BLaER1 (cell line): Measurements from ENCODE around the gene ARL14.

Source experiments
- H3K27ac ChIP-seq: shearing (Covaris generic); formaldehyde crosslinking; 2 replicates; pipeline ENCODE4 v1.8.1; 2022
- H3K27me3 ChIP-seq: shearing (Covaris generic); formaldehyde crosslinking; 2 replicates; pipeline ENCODE4 v1.8.1; 2022
- H3K36me3 ChIP-seq: shearing (Covaris generic); formaldehyde crosslinking; 2 replicates; pipeline ENCODE4 v1.8.1; 2022
- H3K4me1 ChIP-seq: shearing (Covaris generic); formaldehyde crosslinking; 2 replicates; pipeline ENCODE4 v1.8.1; 2022
- H3K4me2 ChIP-seq: shearing (Covaris generic); formaldehyde crosslinking; 2 replicates; pipeline ENCODE4 v1.8.1; 2022
- H3K4me3 ChIP-seq: shearing (Covaris generic); formaldehyde crosslinking; 2 replicates; pipeline ENCODE4 v1.8.1; 2022
- H3K9ac ChIP-seq: shearing (Covaris generic); formaldehyde crosslinking; 2 replicates; pipeline ENCODE4 v1.8.1; 2022
- H3K9me3 ChIP-seq: shearing (Covaris generic); formaldehyde crosslinking; 2 replicates; pipeline ENCODE4 v1.8.1; 2022
- H4K20me1 ChIP-seq: shearing (Covaris generic); formaldehyde crosslinking; 2 replicates; pipeline ENCODE4 v1.8.1; 2022
- Cebpa-rat ChIP-seq: shearing (Covaris generic); IDR thresholded peaks from 2 replicates; pipeline ENCODE4 v1.8.1; 2022

The ARL14 gene

DNA sequence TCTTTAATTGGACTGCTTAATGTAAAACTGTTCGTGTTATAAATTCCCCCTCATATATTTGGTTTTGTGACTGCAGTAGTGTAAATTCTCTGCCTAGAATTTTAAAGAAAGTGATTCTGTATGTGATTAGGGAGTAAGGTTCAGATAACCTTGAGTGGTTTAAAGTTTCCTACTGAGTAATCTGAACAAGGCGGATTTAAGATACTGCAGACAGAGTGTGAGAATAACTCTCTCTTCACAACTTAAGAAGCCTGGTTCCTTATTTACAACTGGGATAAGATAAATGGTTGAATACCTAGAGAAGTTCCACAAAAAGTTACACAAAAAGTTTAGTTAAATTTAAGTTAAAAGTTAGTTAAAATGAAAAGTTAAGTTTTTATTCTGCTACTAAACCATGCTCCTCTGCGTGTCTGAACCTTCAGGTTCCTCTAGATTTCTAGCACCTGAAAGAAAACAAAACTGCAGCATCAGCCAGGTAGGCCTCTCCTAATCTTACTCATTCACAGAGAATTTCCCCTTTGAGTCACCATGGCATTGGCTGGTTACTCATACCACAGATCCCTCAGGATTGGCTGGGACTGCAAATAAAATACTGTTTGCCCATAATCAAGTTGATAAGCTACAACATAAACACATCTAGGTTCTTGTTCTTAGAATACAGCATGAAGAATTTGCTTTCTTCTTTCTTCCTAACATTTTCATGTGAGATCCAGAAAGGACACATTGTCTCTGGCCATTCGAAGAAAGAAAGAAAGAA lies at the start of gene ARL14:
ARL14 (plus strand) TSS at position 614 of the 757 bp plus-strand sequence. CDS start 187 bp downstream, outside the sequence.
- no peak within 1 kb of the TSS for H3K4me2 ChIP-seq
- H3K9me3 ChIP-seq: no peaks in the 10 kb centered on the region
- H3K27ac ChIP-seq: no peak within 1 kb of the TSS
- no peak for TF ChIP-seq Cebpa-rat
- no peak within 1 kb of the TSS for H3K4me3 ChIP-seq
- H3K9ac ChIP-seq: no peak within 1 kb of the TSS
- no peaks in the 10 kb centered on the region for H4K20me1 ChIP-seq
- H3K27me3 ChIP-seq: no peaks in the 10 kb centered on the region
- no peaks in the 10 kb centered on the region for H3K36me3 ChIP-seq
- H3K4me1 ChIP-seq: no peaks in the 10 kb centered on the region

DNA sequence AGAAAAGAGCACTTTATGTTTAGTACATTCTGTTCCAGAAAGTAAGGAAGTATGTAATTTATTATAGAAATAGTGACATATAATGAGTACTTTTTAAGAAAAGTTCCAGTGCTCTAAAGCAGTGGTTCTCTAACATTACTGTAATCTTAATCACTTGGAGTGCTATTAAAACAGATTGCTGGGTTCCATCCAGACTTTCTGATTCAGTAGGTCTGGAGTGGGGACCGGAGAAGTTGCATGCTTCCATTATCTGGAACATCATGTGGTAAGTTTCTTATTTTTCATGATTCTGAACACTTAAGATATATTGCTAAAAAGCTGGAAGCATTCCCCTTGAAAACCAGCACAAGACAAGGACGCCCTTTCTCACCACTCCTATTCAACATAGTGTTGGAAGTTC lies 47.5 kb upstream of the ARL14 start:
- Histone ChIP-seq H3K27me3 (no peaks in the 10 kb centered on the region), H3K4me1 (no peaks in the 10 kb centered on the region), H3K9ac (no peak overlapping the region), H3K4me2 (no peak overlapping the region), H3K27ac (no peak overlapping the region), H3K36me3 (no peaks in the 10 kb centered on the region), H4K20me1 (no peaks in the 10 kb centered on the region), H3K4me3 (no peak overlapping the region), H3K9me3 (no peaks in the 10 kb centered on the region)
- no peak for TF ChIP-seq Cebpa-rat

DNA sequence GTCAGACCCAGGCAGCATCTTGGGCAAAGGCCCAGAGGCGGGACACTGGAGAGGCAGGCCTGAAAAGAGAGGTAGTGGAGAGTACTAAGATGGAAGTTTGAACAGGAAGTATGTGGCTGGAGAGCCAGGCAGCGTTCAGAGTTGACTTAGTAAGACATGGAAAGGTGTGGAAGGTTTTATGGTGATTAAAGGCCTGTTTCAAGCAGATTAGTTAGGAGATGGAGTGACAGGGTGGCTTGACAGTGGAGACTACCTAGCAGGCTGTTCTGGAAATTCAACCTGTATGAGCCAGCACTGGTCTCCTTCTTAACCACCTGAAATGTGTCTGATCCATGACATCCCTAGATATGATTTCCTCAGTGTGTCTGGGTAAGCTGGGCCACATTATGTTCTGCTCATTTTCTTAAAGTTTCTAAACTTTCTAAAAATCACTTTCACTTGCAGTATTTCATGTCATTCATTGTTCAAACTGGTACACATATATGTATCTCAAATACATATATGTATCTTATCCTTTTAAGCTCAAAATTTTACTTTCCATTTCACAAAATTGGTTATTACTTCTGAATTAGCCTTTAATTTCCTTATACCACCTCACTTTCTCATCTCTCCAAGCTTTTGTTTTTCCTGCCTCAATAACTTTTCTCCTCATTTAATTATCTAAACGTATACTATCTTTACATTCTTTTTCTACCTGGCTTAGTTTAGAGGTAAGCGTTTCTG lies 43.4 kb upstream of the ARL14 start:
- no peak for TF ChIP-seq Cebpa-rat
- no peak overlapping the region for H3K4me3 ChIP-seq
- H3K9me3 ChIP-seq: no peaks in the 10 kb centered on the region
- no peaks in the 10 kb centered on the region for H3K4me1 ChIP-seq
- no peak overlapping the region for H3K4me2 ChIP-seq
- H4K20me1 ChIP-seq: no peaks in the 10 kb centered on the region
- no peak overlapping the region for H3K9ac ChIP-seq
- no peaks in the 10 kb centered on the region for H3K36me3 ChIP-seq
- no peaks in the 10 kb centered on the region for H3K27me3 ChIP-seq
- H3K27ac ChIP-seq: no peak overlapping the region

DNA sequence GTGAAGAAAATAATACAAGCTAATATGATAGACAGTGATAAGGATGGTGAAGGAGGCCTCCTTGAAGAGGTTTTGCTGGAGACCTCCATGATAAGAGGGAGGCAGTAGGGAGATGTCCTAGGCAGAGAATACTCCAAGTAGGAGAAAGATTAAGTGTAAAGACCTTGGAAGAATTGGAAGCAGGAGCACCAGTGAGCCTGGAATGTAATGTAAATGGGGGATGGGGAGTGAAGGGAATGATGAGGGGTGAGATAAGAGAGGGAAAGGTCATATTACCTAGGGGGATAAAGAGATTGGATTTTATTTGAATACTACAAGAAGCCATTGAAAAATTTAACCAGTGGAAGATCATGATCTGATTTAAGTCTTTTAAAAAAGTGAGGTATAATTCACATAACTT lies 41.7 kb upstream of the ARL14 start:
- Histone ChIP-seq H3K36me3 (no peaks in the 10 kb centered on the region), H3K27me3 (no peaks in the 10 kb centered on the region), H3K4me2 (no peak overlapping the region), H4K20me1 (no peaks in the 10 kb centered on the region), H3K4me3 (no peak overlapping the region), H3K9ac (no peak overlapping the region), H3K27ac (no peak overlapping the region), H3K9me3 (no peaks in the 10 kb centered on the region), H3K4me1 (no peaks in the 10 kb centered on the region)
- no peak for TF ChIP-seq Cebpa-rat

DNA sequence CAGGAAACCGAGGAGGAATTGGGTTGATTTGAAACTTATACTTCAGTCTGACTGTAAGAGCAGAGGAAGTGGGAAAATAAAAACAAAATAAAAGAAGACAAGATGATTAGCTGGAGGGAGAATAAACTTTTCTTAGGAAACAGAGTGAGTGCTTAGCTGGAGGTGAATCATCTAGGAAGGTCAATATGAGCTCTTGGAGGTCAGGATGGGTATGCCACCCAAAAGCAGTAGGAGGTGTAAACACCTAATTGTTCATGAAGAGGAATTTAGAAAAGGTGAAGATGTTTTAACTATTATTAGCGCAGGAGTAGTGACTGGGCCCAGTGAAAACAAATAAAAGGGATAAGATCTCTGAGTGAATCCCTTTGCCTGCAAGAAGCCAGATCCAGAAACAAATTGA lies 39.9 kb upstream of the ARL14 start:
- Histone ChIP-seq H4K20me1 (no peaks in the 10 kb centered on the region), H3K4me1 (no peaks in the 10 kb centered on the region), H3K9ac (no peak overlapping the region), H3K4me3 (no peak overlapping the region), H3K27ac (no peak overlapping the region), H3K27me3 (no peaks in the 10 kb centered on the region), H3K4me2 (no peak overlapping the region), H3K9me3 (no peaks in the 10 kb centered on the region), H3K36me3 (no peaks in the 10 kb centered on the region)
- TF ChIP-seq Cebpa-rat: no peak

DNA sequence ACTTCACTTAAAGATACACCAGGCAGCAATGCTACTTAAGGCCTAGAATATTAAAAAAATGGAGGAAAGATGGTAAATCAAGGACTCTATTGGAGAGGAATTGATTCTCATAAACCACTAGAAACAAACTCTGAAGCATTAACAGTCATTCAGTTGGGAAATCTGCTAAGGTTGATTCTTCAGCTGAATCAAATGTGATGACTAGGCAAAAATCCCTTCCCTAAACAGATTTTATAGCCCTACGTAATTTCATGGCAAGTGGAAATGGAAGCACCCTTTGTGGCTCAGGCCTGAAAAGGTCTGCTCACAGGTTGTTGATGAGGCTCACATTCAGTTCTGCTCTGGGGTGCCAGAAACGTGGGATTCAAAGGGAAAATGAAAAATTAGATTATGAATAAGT lies 38.8 kb upstream of the ARL14 start:
- no peak overlapping the region for H3K9ac ChIP-seq
- H3K4me2 ChIP-seq: no peak overlapping the region
- H3K36me3 ChIP-seq: no peaks in the 10 kb centered on the region
- H3K27me3 ChIP-seq: no peaks in the 10 kb centered on the region
- no peaks in the 10 kb centered on the region for H3K9me3 ChIP-seq
- H4K20me1 ChIP-seq: no peaks in the 10 kb centered on the region
- no peak overlapping the region for H3K27ac ChIP-seq
- no peak for TF ChIP-seq Cebpa-rat
- H3K4me3 ChIP-seq: no peak overlapping the region
- no peaks in the 10 kb centered on the region for H3K4me1 ChIP-seq

DNA sequence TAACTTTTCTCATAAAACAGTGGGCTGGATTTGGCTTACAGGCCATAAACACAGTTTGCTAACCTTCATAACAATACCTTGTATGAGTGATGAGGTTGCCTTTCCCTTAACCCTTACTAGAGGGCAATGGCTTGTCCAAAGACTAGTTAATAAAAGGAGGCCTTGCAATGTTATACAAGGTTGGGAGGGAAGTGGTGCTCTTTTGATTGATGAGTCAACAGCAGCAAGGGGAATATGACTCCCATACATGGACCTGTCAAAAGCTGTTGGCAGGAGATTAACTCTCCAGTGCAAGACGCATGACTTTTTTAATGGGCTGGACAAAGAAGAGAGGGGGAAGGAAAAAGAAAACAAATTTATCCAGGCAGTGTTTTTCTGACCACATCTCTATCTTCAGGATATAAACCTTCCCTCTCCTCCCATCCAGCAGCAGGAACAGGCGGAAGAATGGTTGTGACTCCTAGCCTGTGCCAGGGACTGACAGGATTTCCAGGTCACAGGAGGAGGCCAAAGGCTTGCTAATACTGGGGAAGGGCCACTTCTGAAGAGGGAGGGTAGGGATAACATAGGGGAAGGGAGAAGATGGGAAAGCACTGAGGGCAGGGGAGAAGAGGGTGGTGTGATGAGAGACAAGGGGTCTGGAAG lies 35.2 kb upstream of the ARL14 start:
- Histone ChIP-seq H4K20me1 (no peaks in the 10 kb centered on the region), H3K27me3 (no peaks in the 10 kb centered on the region), H3K4me3 (no peak overlapping the region), H3K4me1 (no peaks in the 10 kb centered on the region), H3K27ac (no peak overlapping the region), H3K9me3 (no peaks in the 10 kb centered on the region), H3K4me2 (no peak overlapping the region), H3K36me3 (no peaks in the 10 kb centered on the region), H3K9ac (no peak overlapping the region)
- no peak for TF ChIP-seq Cebpa-rat

DNA sequence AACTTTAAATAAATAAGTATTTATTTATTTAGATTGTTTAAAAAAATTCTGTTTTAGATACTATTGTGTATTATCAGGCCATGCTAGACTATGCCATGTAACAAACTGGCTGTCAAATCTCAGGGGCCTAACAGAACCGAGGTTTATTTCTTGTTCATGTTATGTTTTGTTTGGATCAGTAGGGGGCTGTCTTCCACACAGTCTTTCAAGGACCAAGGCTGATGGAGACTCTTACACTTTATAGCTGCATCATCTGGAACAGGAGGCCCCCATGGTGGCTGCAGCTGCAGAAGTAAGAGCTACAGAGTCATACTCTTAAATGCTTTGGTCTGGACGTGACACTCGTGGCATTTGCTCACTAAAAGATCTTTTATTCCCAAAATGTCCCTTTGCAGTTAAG lies 33.0 kb upstream of the ARL14 start:
- Histone ChIP-seq H3K36me3 (no peaks in the 10 kb centered on the region), H3K4me3 (no peak overlapping the region), H3K4me2 (no peak overlapping the region), H3K4me1 (no peaks in the 10 kb centered on the region), H3K9me3 (no peaks in the 10 kb centered on the region), H3K9ac (no peak overlapping the region), H3K27ac (no peak overlapping the region), H4K20me1 (no peaks in the 10 kb centered on the region), H3K27me3 (no peaks in the 10 kb centered on the region)
- TF ChIP-seq Cebpa-rat: no peak

DNA sequence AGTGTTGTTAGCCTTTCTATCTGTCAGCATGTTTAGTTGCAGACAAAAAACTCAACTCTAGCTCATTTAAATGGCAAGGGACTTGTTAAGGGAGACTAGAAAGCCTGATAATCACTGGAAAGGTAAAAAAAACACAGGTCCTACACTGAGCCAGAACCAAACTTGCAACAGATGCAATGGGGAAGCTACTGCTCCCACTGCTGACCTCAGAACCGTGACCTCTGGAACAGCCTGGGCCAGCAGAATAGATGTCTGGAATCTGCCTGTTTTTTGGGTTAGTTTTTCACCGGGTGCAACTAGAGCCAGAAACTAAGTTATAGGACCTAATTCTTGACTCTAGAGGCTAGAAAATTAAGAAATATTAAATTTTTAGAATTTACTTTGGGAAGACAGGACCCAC lies 32.5 kb upstream of the ARL14 start:
- no peak for TF ChIP-seq Cebpa-rat

DNA sequence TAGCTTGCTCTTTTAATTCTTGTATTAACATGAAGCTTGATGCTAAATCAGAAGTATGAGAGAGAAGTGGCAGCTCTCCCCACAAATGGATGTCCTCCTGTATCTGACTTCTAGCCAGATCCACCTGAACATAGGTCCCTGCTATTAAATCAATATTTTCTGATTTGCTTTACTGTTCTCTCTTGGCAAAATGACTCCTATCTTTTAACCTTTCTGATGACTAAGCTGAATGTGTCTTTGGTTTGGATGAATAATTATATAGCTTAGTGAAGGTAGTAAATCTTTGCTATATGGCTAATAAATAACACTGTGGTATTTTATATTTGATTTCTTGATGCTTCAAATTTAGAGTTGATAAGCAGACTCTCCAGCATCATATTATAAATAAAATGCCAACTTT lies 28.3 kb upstream of the ARL14 start:
- H4K20me1 ChIP-seq: no peaks in the 10 kb centered on the region
- H3K9ac ChIP-seq: no peak overlapping the region
- TF ChIP-seq Cebpa-rat: no peak
- H3K27me3 ChIP-seq: no peaks in the 10 kb centered on the region
- H3K4me1 ChIP-seq: no peaks in the 10 kb centered on the region
- no peak overlapping the region for H3K27ac ChIP-seq
- H3K9me3 ChIP-seq: no peaks in the 10 kb centered on the region
- H3K36me3 ChIP-seq: no peaks in the 10 kb centered on the region
- no peak overlapping the region for H3K4me3 ChIP-seq
- no peak overlapping the region for H3K4me2 ChIP-seq

More for the DNA sequence above, 32.5 kb upstream of the ARL14 start:
- H3K4me1 ChIP-seq: no peaks in the 10 kb centered on the region
- H3K9me3 ChIP-seq: no peaks in the 10 kb centered on the region
- no peaks in the 10 kb centered on the region for H4K20me1 ChIP-seq
- no peaks in the 10 kb centered on the region for H3K36me3 ChIP-seq
- no peak overlapping the region for H3K4me3 ChIP-seq
- no peak overlapping the region for H3K9ac ChIP-seq
- no peak overlapping the region for H3K4me2 ChIP-seq
- no peak overlapping the region for H3K27ac ChIP-seq
- no peaks in the 10 kb centered on the region for H3K27me3 ChIP-seq
